VCaP (cell line): ENCODE measurements around the gene PITPNM1.

ENCODE experiments used
- H3K27ac ChIP-seq: fragments of 450-650 bp; 2 replicates; pipeline ENCODE4 v1.5.1; 2017
- TF ChIP-seq, protein P1 (sequence below): fragments of 450-650 bp; conservative IDR thresholded peaks from 2 replicates; pipeline ENCODE4 v1.5.1; 2017; ENCODE audit warnings: mild to moderate bottlenecking, moderate library complexity

The PITPNM1 gene

DNA sequence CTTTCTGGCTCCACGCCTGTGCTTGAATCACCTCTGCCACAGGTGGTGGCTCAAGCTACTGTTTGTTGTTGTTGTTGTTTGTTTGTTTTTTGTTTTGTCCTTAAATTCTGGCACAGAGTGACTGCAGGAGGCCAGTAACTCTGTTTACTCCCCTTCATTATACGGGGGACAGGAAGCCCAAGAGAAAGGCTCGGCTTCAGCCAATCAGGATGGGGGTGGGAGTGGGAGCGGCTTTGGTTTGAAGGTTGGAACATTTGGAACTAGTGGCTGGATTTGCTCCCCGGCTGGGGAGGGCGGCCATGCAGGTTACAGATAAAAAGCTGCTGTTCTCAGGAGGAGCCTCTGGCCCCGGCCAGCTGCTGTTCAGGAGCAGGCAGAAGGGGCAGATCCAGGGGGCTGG, 37.8 kb upstream of the PITPNM1 start:
- TF ChIP-seq, protein P1, sequence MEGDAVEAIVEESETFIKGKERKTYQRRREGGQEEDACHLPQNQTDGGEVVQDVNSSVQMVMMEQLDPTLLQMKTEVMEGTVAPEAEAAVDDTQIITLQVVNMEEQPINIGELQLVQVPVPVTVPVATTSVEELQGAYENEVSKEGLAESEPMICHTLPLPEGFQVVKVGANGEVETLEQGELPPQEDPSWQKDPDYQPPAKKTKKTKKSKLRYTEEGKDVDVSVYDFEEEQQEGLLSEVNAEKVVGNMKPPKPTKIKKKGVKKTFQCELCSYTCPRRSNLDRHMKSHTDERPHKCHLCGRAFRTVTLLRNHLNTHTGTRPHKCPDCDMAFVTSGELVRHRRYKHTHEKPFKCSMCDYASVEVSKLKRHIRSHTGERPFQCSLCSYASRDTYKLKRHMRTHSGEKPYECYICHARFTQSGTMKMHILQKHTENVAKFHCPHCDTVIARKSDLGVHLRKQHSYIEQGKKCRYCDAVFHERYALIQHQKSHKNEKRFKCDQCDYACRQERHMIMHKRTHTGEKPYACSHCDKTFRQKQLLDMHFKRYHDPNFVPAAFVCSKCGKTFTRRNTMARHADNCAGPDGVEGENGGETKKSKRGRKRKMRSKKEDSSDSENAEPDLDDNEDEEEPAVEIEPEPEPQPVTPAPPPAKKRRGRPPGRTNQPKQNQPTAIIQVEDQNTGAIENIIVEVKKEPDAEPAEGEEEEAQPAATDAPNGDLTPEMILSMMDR: no peak

DNA sequence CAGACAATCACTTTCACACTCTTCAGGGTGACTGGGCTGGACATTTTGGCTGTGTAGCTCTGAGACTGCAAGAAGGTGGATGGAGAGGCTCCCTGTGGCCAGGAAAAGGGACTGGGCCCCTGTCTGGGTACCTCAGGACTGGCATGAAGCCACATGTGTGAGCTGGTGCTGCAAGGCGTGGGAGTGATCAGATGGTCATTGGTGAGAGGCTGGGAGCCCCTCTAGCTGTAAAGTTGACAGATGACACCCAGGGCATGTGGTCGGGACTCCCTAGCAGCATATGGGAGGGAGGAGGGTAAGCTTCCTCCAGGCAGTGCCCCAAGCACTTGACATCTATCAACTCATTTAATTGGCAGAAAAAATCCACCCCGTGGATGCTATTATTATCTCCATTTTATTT, 37.0 kb upstream of the PITPNM1 start:
- TF ChIP-seq, protein P1: no peak
- H3K27ac ChIP-seq: no peak overlapping the region

More for the DNA sequence above, 37.8 kb upstream of the PITPNM1 start:
- no peak overlapping the region for H3K27ac ChIP-seq

DNA sequence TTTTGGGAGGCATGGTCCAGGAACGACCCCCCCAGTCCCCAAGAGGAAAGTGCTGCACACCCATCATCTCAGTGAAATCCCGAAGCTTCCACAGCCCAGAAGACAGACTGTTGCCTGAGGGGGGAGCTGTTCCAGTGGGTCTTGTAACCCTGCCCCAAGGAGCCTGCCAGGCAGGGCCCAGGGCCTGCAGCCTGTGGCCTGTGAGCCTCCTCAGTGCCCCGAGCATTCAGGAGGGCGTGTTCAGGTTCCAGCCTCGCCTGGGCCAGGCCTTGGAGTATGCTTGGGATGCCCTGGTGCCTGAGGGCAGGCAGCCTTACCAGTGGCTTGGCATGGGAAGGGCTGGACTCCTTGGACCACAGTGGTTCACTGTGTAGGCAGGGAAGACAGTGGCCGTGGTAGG, 36.0 kb upstream of the PITPNM1 start:
- TF ChIP-seq, protein P1: no peak
- no peak overlapping the region for H3K27ac ChIP-seq

DNA sequence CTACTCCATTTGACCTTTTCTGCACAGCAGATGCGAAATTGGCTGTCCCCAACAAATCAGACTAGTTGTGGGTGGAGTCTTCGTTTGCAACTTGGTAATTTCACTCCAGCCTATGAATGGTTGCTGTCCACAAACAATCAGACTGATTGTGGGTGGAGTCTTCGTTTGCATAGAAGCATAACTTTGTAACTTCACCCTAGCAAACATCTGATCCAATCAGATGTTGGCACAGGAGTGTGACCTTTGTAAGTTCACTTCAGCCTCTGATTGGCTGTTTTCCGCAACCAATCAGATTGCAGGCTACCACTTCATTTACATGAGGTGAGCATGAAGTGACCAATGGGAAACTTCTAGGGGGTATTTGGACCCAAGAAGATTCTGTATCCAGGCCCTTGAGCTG, 34.4 kb upstream of the PITPNM1 start:
- TF ChIP-seq, protein P1: no peak
- no peak overlapping the region for H3K27ac ChIP-seq

DNA sequence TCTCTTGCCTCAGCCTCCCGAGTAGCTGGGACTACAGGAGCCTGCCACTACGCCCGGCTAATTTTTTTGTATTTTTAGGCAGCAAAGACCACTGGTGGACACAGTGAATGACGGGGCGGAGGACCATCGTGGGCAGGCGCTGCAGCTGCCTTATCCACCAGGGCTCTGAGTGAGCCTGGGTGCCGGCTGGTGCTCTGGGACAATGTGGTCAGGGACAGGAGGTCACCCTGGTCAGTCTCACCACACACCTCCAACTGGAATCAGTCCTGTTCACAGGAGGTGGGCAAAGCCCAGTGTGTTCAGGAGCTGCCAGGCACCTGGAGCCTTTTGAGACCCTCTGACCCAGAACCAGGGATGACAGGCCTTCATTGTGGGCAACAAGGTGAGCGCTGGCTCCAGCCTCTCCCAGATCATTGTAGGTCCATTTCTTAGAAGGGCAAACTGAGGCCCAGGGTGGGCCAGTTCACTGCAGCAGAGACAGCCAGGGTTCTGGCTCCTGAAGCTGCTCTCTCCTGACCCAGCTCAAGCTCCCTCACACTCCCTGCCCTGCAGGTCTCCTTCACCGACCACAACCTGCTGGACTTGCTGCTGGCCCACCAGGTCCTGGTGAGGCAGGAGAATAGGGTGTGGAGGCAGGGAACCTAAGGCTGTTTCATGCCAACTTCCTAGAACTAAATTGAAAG, 33.8 kb upstream of the PITPNM1 start:
- TF ChIP-seq, protein P1: no peak
- H3K27ac ChIP-seq: no peak overlapping the region

DNA sequence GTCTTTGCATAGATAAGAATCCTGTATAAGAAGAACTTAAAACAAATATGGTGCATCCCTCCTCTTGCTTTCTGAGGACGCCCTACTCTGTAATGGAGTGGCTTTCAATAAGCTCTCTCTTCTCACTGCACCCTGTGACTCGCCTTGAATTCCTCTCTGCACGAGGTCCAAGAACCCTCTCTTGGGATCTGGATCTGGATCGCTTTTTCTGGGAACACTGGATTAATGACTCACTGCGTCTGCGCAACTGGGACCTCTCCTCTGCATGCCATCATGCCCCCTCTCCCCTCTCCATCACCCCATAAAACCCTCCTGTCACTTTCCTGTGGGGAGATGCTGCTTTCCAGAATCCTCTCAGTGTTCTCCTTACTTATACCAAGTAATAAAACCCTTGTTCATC, 33.1 kb upstream of the PITPNM1 start:
- H3K27ac ChIP-seq: no peak overlapping the region
- TF ChIP-seq, protein P1: no peak

DNA sequence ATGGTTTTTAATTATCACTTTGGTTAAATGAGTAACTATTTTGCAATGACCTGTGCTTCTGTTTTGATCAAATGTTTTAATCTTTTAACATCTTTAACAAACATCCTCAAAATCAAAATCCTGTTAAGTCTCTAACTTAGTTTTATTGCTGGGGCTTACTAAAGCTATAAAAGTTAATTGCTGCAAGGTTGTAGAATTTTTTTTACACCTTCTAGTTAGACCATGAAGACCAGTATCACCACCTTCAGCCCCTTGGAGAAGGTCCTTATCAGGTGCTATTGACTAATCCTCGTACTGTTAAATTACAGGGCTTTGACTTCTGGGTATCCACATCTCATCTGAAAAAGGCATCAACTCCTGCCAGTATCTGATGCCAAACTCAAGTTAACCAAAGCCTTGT, 30.4 kb upstream of the PITPNM1 start:
- no peak overlapping the region for H3K27ac ChIP-seq
- TF ChIP-seq, protein P1: no peak
